ENCODE data around the gene PLEKHM3. TPM values are rescaled to one million over a fixed set of nuclear protein-coding genes. Genes with fewer than 3 reads are reported as not detected.

Gene PLEKHM3
- total and polyA plus RNA-seq, 2 donors (not counting 3 experiments of a cell fraction or from before 2014, with no cell fraction given) = 3.1 to 9.1 TPM

- ChIA-PET CTCF (interaction anchor here (1.0 to 3.4 kb wide), 4 partner anchors 11 to 171 kb away, joined by 3 to 10 read pairs (median 5); no protein-coding TSS in a partner anchor), POLR2A (no interaction called here)
- no peak overlapping the region for H2AFZ ChIP-seq (ENCODE audit: low read depth, low read length)
- H3K9me1 ChIP-seq (replicated peaks; ENCODE audit: control insufficient read depth, extremely low read depth, insufficient read depth, low read length) = no peaks in the 10 kb centered on the region
- dilution Hi-C loops (cut with MboI; ENCODE audit: extremely low pct_ligation_motif_present, low sequenced_read_pairs) (no loop called here), intact Hi-C loops (cut with micrococcal nuclease) (no loop called here)
- TF ChIP-seq FOS (IDR thresholded peaks at IDR 0.05; ENCODE audit: borderline replicate concordance, insufficient read depth, low read length) (no peak), GATA2 (IDR thresholded peaks at IDR 0.05; ENCODE audit: insufficient read depth, insufficient read length, low read depth, low read length) (no peak), JUN (IDR thresholded peaks at IDR 0.05; ENCODE audit: borderline replicate concordance, insufficient read depth, insufficient read length, low read depth) (no peak), POLR2AphosphoS5 (IDR thresholded peaks at IDR 0.05; ENCODE audit: insufficient read depth, low read depth, low read length) (no peak), MYC (IDR thresholded peaks at IDR 0.05; ENCODE audit: low read depth, low read length) (no peak), EZH2 (IDR thresholded peaks at IDR 0.05; ENCODE audit: borderline replicate concordance, low read depth, low read length, severe bottlenecking) (no peak), POLR2A (IDR thresholded peaks at IDR 0.05; ENCODE audit: low read depth, low read length) (no peak), MAX (IDR thresholded peaks at IDR 0.05; ENCODE audit: insufficient read depth, insufficient read length) (no peak), CTCF (IDR thresholded peaks at IDR 0.05; ENCODE audit: extremely low read depth in 1 of 2, insufficient read depth in 1 of 2, low read depth in 1 of 2, low read length in 2 of 2) (no peak)
- no peaks in the 10 kb centered on the region for H3K36me3 ChIP-seq (ENCODE audit: control insufficient read depth in 2 of 2, extremely low read depth in 1 of 2, insufficient read depth in 2 of 2, low read length in 2 of 2)
- H3K4me1 ChIP-seq (ENCODE audit: control insufficient read depth, extremely low read depth, insufficient read depth, low read length) = no peaks in the 10 kb centered on the region
- no peak overlapping the region for H3K4me2 ChIP-seq (ENCODE audit: insufficient read depth, low read length)
- no peaks in the 10 kb centered on the region for H3K27me3 ChIP-seq (ENCODE audit: control insufficient read depth in 2 of 2, insufficient read depth in 2 of 2, low read length in 2 of 2)
- H3K27ac ChIP-seq (ENCODE audit: insufficient read depth, low read depth, low read length) = no peak overlapping the region
- BruUV-seq (replicated peaks) = no TSS peak
- no peaks in the 10 kb centered on the region for H4K20me1 ChIP-seq (replicated peaks; ENCODE audit: control insufficient read depth, extremely low read depth, insufficient read depth, low read length)
- H3K4me3 ChIP-seq (replicated peaks in 1 of 3; ENCODE audit: insufficient read depth in 1 of 3, low read depth in 1 of 3, low read length in 3 of 3) = no peak overlapping the region
- H3K79me2 ChIP-seq (ENCODE audit: control insufficient read depth, insufficient read depth, low read length) = no peaks in the 10 kb centered on the region
- no peaks in the 10 kb centered on the region for H3K9me3 ChIP-seq (replicated peaks; ENCODE audit: control insufficient read depth, insufficient read depth, low read length)
- no peak overlapping the region for H3K9ac ChIP-seq (replicated peaks; ENCODE audit: extremely low read depth, insufficient read depth, low read length)
- DNase-seq (ENCODE audit: low read depth, low spot score) (no peak), FAIRE-seq (no peak)
Measured at GRCh38 chr2:207868855-207869596, 156.3 kb downstream of the PLEKHM3 start.
